Renal cortex interstitium (tissue), 11 donors: Measurements from ENCODE around the gene MCC. TPM values are rescaled to one million over a fixed set of nuclear protein-coding genes. Genes with fewer than 3 reads are reported as not detected.
"Not testable (repeated sequence)": the region's sequence is repeated elsewhere in the genome, so short reads cannot be mapped to it uniquely, and the experiment has no call there.

ENCODE experiments used
- DNase-seq, 11 donors: peaks; one replicate each; pipeline ENCODE4 v3.0.0-alpha.2; 2013; ENCODE audit warnings: low read depth in 9 of 11, low spot score in 4 of 11; ENCODE audit errors: extremely low read depth in 1 of 11
- polyA plus RNA-seq, 3 donors: library from polyadenylated mRNA; unstranded; fragments of 120-200 nt; gene quantifications; one replicate each; pipeline ENCODE4 v1.2.1, GENCODE V29; 2013; ENCODE audit not compliant: insufficient read length in 3 of 3

MCC gene
- polyA plus RNA-seq, 3 donors: 28.4 to 32.1 (median 29.9) TPM

GRCh38 chr5:113073629-113074034, 414.6 kb downstream of the MCC start:
- not testable (repeated sequence) for DNase-seq

DNA sequence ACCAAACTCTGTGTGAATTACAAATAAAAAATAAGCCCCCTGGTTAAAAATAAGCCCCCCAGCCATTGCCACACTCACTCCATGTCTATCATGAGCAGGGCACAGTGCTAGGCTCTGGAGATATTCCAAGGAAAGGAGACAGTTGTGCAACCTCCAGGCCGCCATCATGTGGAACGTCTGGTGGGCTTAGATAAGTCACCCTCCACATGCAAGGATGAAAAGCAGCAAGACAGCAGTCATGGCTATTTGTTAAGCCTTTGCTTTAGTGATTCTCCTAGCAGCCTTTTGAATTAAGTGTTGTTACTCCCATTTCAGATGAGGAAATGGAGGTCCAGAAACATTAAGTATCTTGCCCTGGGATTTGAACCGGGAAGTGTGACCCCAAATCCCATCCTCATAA, 416.9 kb downstream of the MCC start:
- DNase-seq: no peak

GRCh38 chr5:113070901-113071300, 417.4 kb downstream of the MCC start:
- DNase-seq: no peak

GRCh38 chr5:113068559-113068958, 419.7 kb downstream of the MCC start:
- DNase-seq: no peak

DNA sequence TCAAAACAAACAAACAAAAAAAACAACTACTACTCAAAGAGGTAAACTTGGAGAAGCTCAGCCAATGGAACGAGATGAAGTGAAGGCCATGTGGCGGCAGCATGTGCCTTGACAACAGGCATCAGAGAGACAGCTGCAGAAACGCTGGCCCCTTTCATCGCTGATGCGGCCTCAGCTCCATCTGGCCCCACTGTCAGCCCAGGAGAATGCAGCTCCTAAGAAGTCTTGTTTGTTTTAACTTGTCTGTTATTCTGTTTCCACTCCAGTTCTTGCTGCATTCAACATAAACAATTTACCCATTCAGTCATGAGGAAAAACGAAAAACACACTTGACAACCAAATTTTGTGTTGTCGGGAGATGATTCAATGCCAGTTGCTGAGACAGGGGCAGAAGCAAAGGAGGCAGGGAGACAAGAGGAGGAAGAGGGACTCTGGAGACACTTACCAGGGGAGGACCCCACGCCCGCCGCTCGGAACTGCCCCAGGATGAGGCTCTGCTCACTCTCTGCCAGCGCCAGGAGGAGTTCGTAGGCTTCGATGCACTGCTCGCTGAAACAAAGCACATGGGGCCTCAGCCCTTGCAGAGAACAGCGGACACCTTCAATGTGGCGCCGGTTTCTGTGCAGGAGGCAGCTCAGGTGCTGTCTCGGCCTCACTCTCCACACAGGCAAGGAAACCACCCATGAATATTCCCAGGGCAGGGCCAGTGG, 420.5 kb downstream of the MCC start:
- no peak for DNase-seq

DNA sequence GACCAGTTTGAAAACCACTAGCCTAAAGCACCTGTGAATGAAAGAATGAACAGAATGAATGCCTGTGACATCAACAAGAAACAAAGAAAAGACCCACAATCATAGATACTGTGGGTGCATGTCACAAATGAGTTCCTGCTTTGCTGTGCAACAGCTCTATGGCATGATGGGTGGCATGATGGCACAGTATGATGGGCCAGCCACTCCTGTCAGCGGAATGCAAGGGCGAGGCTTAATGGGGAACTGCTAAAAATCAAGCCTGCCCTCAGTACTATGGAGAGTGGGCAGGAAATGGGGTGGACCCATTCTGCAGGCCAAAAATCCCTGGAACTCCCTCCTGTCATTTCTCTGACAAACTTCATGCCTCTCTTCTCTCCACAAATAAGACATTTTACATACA, 422.6 kb downstream of the MCC start:
- no peak for DNase-seq

DNA sequence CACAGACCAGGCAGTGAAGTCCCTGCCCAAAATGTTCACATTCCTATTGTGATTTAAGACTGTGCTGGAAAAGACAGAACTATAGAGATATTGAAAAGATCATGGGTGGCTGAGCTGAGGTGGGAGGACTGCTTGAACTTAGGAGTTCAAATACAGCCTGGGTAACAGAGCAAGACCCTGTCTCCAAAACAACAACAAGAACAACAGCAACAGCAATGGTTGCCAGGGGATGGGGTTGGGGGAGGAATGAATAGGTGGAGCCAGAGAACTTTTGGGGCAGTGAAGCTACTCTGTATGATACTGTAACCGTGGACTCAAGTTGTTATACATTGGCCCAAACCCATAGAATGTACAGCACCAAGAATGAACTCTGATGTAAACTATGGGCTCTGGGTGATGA, 423.4 kb downstream of the MCC start:
- DNase-seq: no peak

GRCh38 chr5:113063927-113064326, 424.3 kb downstream of the MCC start:
- DNase-seq: no peak

DNA sequence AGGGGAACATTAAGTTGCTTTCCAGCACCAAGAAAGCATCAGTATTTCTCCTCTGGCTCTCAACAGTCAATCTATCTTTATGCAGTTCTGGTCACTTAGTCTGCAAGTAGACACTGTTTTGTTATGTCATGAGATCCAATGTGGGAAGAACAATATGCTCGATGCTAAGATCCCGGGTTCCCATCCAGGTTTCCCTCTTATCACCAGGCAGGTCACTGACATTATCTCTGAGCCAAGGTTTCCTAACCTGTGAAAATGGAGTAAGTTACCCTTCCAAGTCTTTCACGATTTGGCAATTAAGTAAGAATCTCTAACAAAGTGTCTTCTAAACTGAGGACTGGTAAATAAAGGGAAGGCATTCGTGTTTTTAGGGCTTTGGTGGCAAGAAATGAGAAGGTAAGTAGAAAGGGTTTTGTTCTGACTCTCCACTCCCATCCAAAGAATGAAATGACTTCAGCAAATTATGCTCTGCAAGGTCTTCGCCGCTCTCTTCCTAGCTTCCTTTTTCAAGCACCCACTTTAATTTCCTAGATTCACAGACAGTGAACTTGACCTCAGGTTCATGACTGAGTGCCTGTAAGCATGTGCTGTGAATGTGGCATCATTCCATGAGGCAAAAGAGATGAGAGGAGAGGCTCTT, 425.3 kb downstream of the MCC start:
- no peak for DNase-seq

DNA sequence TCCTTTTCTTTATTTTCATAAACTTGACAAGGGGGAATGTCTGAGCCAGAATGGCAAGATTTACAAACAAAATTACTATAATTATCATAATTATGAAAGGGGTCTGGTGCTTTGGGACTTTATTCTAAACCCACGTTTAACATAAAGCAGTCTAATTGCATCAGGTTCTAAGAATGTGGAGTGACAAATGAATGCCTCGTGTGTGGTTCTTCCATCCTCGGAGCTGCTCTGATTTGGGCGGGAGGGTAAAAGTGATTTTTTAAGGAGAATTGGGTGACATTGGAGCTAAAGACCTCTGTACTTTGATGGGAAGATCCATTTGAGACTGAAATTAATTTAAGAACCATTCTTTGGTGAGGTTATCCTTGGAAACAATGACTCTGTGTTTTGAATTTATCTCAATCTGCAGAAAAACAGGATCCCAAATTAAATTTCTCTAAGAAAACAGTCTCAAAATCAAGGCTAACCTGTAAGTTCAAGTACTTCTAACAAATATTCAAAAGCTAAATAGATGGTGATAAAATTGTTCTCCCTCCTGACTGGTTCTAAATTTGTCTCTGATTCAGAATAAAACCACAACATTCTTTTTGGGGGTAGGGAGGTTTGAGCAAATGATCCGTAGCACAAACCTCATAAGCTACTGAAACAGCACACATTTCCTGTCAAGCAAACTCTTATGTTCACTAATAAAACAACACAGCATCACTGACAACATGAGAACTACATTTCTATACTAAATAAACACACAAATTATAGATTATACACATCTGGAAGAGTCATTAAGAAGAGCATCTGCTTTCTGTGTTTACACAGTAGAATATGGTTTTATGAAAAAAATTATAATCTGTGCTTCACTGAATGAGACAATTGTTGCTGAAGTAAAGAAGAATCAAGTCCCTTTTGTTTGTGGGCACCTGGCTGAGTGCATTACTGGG, 426.1 kb downstream of the MCC start:
- DNase-seq: no peak

DNA sequence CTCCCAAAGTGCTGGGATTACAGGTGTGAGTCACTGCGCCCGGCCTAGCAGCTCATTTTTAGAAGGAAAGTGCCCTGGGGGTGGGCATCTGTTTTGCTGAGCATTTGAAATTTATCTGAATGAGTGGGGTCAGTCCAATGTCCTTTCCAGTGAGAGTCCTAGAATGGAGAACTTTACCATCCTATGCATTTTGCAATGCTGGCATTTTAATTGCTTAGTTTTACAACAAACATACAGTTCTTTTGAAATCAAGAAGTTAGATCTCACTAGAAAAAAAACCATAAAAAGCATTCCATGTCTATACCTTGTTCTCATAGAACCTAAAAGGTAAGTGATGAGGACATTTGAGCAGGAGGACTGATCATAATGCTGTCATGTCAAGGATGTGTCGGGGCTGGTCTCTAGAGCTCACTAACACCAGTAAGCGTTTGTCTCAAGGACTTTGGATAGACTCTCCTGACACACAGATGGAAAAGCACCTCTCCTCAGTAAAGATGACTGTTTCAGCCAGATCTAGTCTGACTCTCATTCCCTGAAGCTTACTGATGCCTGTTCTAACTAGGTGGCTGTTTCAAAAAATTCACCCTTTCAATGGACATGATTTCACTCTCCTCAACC, 427.7 kb downstream of the MCC start:
- DNase-seq: no peak

DNA sequence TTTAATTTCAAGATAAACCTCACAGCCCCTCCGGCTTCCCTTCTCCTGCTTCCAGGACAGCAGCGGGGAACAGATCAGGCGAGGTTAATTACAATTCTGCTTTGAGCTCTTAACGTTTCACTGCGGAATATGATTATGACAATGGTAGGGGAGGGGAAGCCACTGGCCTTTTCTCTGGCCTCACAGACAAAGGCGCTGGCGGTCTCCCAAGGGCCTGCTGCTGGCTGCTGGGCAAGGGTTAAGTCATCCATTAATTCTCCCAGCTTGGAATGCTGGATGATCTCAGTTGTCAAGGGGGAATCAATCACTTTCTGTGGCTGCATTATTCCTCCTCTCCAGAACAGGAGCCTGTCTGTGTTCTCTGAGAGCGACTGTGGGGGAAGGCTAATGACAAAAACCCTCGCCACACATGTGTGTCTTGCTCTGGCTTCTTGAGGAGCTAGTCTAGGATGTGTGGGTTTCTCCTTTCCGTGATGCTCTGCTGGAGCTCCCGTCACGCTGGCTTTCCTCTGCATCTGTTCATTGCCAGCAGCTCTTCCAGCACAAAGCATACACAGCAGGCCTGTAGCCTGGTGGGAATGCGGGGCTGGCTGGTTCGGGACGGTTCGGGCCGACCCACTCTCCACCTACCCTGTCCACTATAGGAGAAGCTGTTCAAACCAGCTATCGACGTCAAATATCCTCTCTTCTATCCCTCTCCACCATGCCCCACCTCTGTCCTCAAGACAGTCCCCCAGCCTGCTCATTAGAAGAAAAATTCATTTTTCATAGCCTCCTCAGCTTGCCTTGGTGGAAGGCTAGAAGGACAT, 428.8 kb downstream of the MCC start:
- DNase-seq: peak; percentile 35 to 71 (median 55)

DNA sequence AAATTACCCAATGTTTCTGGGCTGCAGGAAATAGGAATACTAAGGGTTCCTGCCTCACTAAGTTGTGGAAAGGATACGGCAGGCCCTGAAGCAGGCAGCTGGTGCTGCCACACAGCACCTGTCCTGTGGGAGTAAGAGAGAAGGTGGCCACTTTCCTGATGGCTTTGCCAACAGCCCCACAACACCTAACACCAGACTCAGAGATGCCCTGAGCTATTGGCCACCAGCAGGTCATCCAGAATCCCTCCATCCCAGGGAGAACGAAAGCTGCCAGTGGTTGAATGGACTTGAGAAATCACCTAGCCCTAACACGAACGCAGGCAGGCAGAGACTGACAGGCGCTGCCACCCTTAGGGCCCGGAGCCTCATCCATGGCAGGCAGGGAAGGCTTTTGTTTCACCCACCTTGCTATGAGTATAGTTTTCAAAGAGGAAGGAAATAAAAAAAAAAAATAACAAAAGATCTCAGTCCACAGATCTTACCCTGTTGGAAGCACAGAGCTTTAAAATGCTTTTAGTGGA, 429.5 kb downstream of the MCC start:
- DNase-seq: no peak

- no peak for DNase-seq
These were observed 430.0 kb downstream of the MCC start for GRCh38 chr5:113058269-113058668.

DNA sequence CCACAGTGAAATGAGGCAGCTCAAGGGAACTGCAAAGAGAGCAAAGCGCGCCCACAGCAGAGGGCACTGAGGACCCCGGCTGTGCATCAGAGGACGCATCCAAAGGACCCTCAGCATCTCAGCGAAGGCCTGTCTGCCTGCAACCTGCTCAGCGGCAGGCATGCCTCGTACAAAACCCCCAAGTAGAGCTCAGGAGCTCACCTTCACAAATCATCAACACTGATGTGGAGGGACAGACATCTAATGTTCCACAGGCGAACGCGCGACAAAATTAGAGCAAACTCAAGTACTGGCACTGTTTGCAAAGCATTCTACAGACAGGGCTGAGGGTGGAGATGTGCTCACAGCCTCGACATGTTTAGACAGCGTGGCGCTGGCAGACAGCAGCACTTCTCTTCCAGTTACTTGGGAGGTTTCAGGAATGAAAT, 430.7 kb downstream of the MCC start:
- DNase-seq: no peak

GRCh38 chr5:113056988-113057387, 431.3 kb downstream of the MCC start:
- no peak for DNase-seq

- DNase-seq: no peak
These were observed 433.4 kb downstream of the MCC start for GRCh38 chr5:113054899-113055298.

DNA sequence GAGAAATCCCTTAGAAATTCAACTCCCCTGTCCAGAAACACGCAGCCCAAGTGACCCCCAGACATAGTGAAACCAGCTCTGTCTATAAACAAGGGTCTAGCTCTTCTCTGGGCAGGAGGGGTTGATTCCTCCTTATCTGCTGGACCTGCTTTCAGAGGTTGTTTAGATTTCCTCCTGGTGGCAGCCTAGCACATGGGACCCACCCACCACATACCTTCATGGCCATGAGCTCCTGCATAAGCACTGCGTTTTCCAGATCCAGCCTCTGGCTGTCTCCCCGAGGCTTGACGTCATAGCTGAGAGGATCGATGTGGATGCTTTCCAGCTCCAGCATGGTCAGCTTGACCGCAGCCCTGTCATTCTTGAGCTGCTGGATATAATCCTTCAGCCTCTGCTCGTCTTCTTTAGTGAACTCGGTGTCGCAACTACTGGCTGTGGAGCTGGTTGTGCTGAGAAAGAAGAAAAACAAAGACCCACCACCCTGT, 434.7 kb downstream of the MCC start:
- DNase-seq: no peak
